ENCODE measurements around the gene KLHL5. TPM values are rescaled to one million over a fixed set of nuclear protein-coding genes. Genes with fewer than 3 reads are reported as not detected.

The KLHL5 gene
- total and polyA plus RNA-seq, 2 of the 4 experiments (the other 2 are of a cell fraction), result 58.8 to 97.7 TPM

GRCh38 chr4:39170301-39170700 lies 108.3 kb downstream of the KLHL5 start:
- dilution Hi-C loops (cut with HindIII; ENCODE audit: low sequenced_read_pairs, unreplicated experiment), result no loop called here
- POLR2A ChIA-PET (ENCODE audit: unreplicated experiment), result no interaction called here

More at GRCh38 chr4:39170301-39170700, 108.3 kb downstream of the KLHL5 start:
- Histone ChIP-seq H3K27me3 (ENCODE audit: control insufficient read depth, insufficient read depth, low read length) (no peaks in the 10 kb centered on the region; the same call in 1 of the 2 replicates), H2BK5ac (ENCODE audit: low read depth, low read length, poor library complexity, severe bottlenecking) (no peak overlapping the region), H3K36me3 (ENCODE audit: control insufficient read depth, insufficient read depth, low read length) (no peaks in the 10 kb centered on the region), H3K56ac (ENCODE audit: extremely low read depth, insufficient read depth, low read length) (no peak overlapping the region), H2BK15ac (ENCODE audit: low read depth, low read length) (no peak overlapping the region), H3K27ac (ENCODE audit: insufficient read depth, low read length) (no peak overlapping the region), H4K8ac (ENCODE audit: low read depth in 2 of 2, low read length in 2 of 2) (no peak overlapping the region), H2AK5ac (ENCODE audit: low read depth, low read length) (no peak overlapping the region), H2BK120ac (ENCODE audit: low read depth, low read length) (no peak overlapping the region), H4K5ac (ENCODE audit: low read depth, low read length) (no peak overlapping the region), H3K9me1 (ENCODE audit: insufficient read depth, low read length) (no peaks in the 10 kb centered on the region), H3K9ac (ENCODE audit: low read depth, low read length) (no peak overlapping the region), H4K91ac (ENCODE audit: insufficient read depth, low read depth, low read length) (no peak overlapping the region), H4K20me1 (ENCODE audit: insufficient read depth, low read length) (no peaks in the 10 kb centered on the region), H3K9me3 (ENCODE audit: control insufficient read depth, insufficient read depth, low read length) (peaks cover 2% of the 10 kb centered on the region; the same call in 1 of the 2 replicates), H3K14ac (replicated peaks; ENCODE audit: low read depth, low read length) (no peak overlapping the region), H3K4me1 (ENCODE audit: control insufficient read depth, insufficient read depth, low read length) (no peaks in the 10 kb centered on the region), H2AFZ (replicated peaks; ENCODE audit: low read length, poor library complexity) (no peak overlapping the region), H3K18ac (ENCODE audit: low read depth, low read length) (no peak overlapping the region), H2AK9ac (replicated peaks; ENCODE audit: low read depth, low read length, poor library complexity) (no peak overlapping the region), H3K4me3 (ENCODE audit: insufficient read depth, low read depth, low read length) (no peak overlapping the region), H3K4me2 (ENCODE audit: low read depth, low read length) (no peak overlapping the region), H2BK20ac (ENCODE audit: low read depth, low read length) (no peak overlapping the region), H3K23ac (ENCODE audit: low read depth, low read length) (no peak overlapping the region), H3K79me1 (ENCODE audit: low read depth in 1 of 2, low read length in 2 of 2) (no peaks in the 10 kb centered on the region), H3K4ac (ENCODE audit: low read depth, low read length) (no peak overlapping the region)
- no peak for ATAC-seq (ENCODE audit: low read depth)
- BruUV-seq (replicated peaks), result no TSS peak
- TF ChIP-seq BHLHE40 (IDR thresholded peaks at IDR 0.05; ENCODE audit: low read depth, low read length) (no peak), CHD1 (IDR thresholded peaks at IDR 0.05; ENCODE audit: low read depth, low read length) (no peak), RFX5 (IDR thresholded peaks at IDR 0.05; ENCODE audit: low read depth, low read length) (no peak), RCOR1 (IDR thresholded peaks at IDR 0.05; ENCODE audit: insufficient replicate concordance, low read length) (no peak)
- in situ Hi-C loops (cut with MboI; ENCODE audit: low sequenced_read_pairs), result no loop called here
- intact Hi-C loops (cut with micrococcal nuclease), result no loop called here
- 98% methylated on average over 9 of the region's 12 CpGs; no CpG with 5 or more reads in 1 of the 2 experiments for WGBS, 2 experiments (ENCODE audit: extremely low coverage in 2 of 2, insufficient read length in 1 of 2)
- DNase-seq, result no peak
- CTCF ChIA-PET, result no interaction called here

Other genes with a start within 250 kb of the KLHL5 start
- gene TLR6, start 205.4 kb upstream of the KLHL5 start, total RNA-seq (2012; rRNA removed), result 3.9 and 4.4 TPM in 2 replicates
- gene TLR6, start 205.4 kb upstream of the KLHL5 start, polyA plus RNA-seq (2012; rRNA removed), result 0.96 and 1.4 TPM in 2 replicates
- 507 and 649 TPM in 2 replicates for gene FAM114A1, start 194.4 kb upstream of the KLHL5 start, total RNA-seq (2012; rRNA removed)
- 135 and 152 TPM in 2 replicates for gene FAM114A1, start 194.4 kb upstream of the KLHL5 start, polyA plus RNA-seq (2012; rRNA removed)
- 0.54 and 0.83 TPM in 2 replicates for gene TMEM156, start 29.8 kb upstream of the KLHL5 start, total RNA-seq (2012; rRNA removed)
- gene TMEM156, start 29.8 kb upstream of the KLHL5 start, polyA plus RNA-seq (2012; rRNA removed), result 0.53 and 0.82 TPM in 2 replicates
- gene WDR19, start 120.3 kb downstream of the KLHL5 start, total RNA-seq (2012; rRNA removed), result 13.1 and 16.0 TPM in 2 replicates
- gene WDR19, start 120.3 kb downstream of the KLHL5 start, polyA plus RNA-seq (2012; rRNA removed), result 17.2 and 22.6 TPM in 2 replicates

All from IMR-90 (cell line).